HG03432 (cell line): ENCODE measurements around the gene LPCAT3.
A peak's percentile ranks its signal among the peaks of the same experiment; 100 is the strongest.

Experiments
- ATAC-seq: cut with Tn5 transposase; IDR thresholded peaks from one replicate; pipeline ENCODE4 v1.9.1; 2021; ENCODE audit warnings: mild to moderate bottlenecking, moderate library complexity; ENCODE audit not compliant: unreplicated experiment

Gene LPCAT3

GRCh38 chr12:6941267-6941666, 77.0 kb downstream of the LPCAT3 start:
- ATAC-seq: no peak

- no peak for ATAC-seq
Observed at GRCh38 chr12:6939191-6939540, 79.1 kb downstream of the LPCAT3 start.

GRCh38 chr12:6938353-6939190, 79.7 kb downstream of the LPCAT3 start:
- ATAC-seq: no peak

- peak; percentile 86 for ATAC-seq
Observed at GRCh38 chr12:6937481-6938352, 80.6 kb downstream of the LPCAT3 start.

GRCh38 chr12:6936636-6937480, 81.4 kb downstream of the LPCAT3 start:
- ATAC-seq: peak; percentile 5

- no peak for ATAC-seq
Observed at GRCh38 chr12:6936194-6936635, 82.1 kb downstream of the LPCAT3 start.

- no peak for ATAC-seq
Observed at GRCh38 chr12:6935371-6936193, 82.7 kb downstream of the LPCAT3 start.

- ATAC-seq: no peak
Observed at GRCh38 chr12:6934110-6934509, 84.2 kb downstream of the LPCAT3 start.

GRCh38 chr12:6932766-6933165, 85.5 kb downstream of the LPCAT3 start:
- no peak for ATAC-seq

- ATAC-seq: no peak
Observed at GRCh38 chr12:6929466-6930452, 88.5 kb downstream of the LPCAT3 start.

- ATAC-seq: no peak
Observed at GRCh38 chr12:6928703-6929407, 89.4 kb downstream of the LPCAT3 start.

GRCh38 chr12:6928022-6928702, 90.1 kb downstream of the LPCAT3 start:
- no peak for ATAC-seq

- ATAC-seq: no peak
Observed at GRCh38 chr12:6927379-6928021, 90.8 kb downstream of the LPCAT3 start, which contains the start of gene ATN1. Gene ATN1 (plus strand): TSS chr12:6927959. CDS start chr12:6934002, 6,043 bp downstream.
